GM19324 (cell line): ENCODE data around the gene FAM111B.
"Not testable (repeated sequence)": the region's sequence is repeated elsewhere in the genome, so short reads cannot be mapped to it uniquely, and the experiment has no call there.

ENCODE experiments used
- ATAC-seq: cut with Tn5 transposase; IDR thresholded peaks from one replicate; pipeline ENCODE4 v1.9.1; 2021; ENCODE audit warnings: mild to moderate bottlenecking, moderate library complexity; ENCODE audit not compliant: unreplicated experiment, low FRiP score

The FAM111B gene

GRCh38 chr11:59106363-59107336 lies at the start of gene FAM111B:
FAM111B (plus strand) TSS chr11:59107237; CDS start chr11:59109626, 2,389 bp downstream.
- peak; percentile 56 for ATAC-seq

GRCh38 chr11:59058120-59059033 lies 48.7 kb upstream of the FAM111B start:
- peak; percentile 86 for ATAC-seq

- ATAC-seq, result not testable (repeated sequence)
Observed at GRCh38 chr11:59060096-59060495, 46.9 kb upstream of the FAM111B start.

GRCh38 chr11:59062602-59063529 lies 44.2 kb upstream of the FAM111B start:
- ATAC-seq, result no peak

- ATAC-seq, result not testable (repeated sequence)
Observed at GRCh38 chr11:59063996-59064727, 42.9 kb upstream of the FAM111B start.

- ATAC-seq, result no peak
Observed at GRCh38 chr11:59069087-59069486, 38.0 kb upstream of the FAM111B start.

GRCh38 chr11:59076876-59077571 lies 30.0 kb upstream of the FAM111B start:
- peak; percentile 95 for ATAC-seq

- no peak for ATAC-seq
Observed at GRCh38 chr11:59078435-59078834, 28.6 kb upstream of the FAM111B start.

GRCh38 chr11:59079086-59079485 lies 28.0 kb upstream of the FAM111B start:
- no peak for ATAC-seq

- not testable (repeated sequence) for ATAC-seq
Observed at GRCh38 chr11:59080421-59080820, 26.6 kb upstream of the FAM111B start.

- ATAC-seq, result not testable (repeated sequence)
Observed at GRCh38 chr11:59081430-59082020, 25.5 kb upstream of the FAM111B start.

GRCh38 chr11:59086007-59086406 lies 21.0 kb upstream of the FAM111B start, which contains the start of gene GLYATL1B:
GLYATL1B (plus strand) TSS chr11:59086307; CDS start chr11:59086307, 0 bp downstream.
- not testable (repeated sequence) for ATAC-seq

GRCh38 chr11:59088162-59088561 lies 18.9 kb upstream of the FAM111B start:
- no peak for ATAC-seq

GRCh38 chr11:59093576-59093975 lies 13.5 kb upstream of the FAM111B start:
- ATAC-seq, result not testable (repeated sequence)

GRCh38 chr11:59095225-59095624 lies 11.8 kb upstream of the FAM111B start:
- ATAC-seq, result peak; percentile 85

- not testable (repeated sequence) for ATAC-seq
Observed at GRCh38 chr11:59095972-59096575, 11.0 kb upstream of the FAM111B start.

GRCh38 chr11:59097113-59097708 lies 9.8 kb upstream of the FAM111B start:
- ATAC-seq, result no peak
